WI38 (cell line): ENCODE measurements around the gene SH3TC1.

Experiments
- H3K4me3 ChIP-seq: 2 replicates; pipeline ENCODE4 v1.5.1; 2011; ENCODE audit warnings: low read depth, mild to moderate bottlenecking, control low read depth, low read length
- TF ChIP-seq, protein P1 (sequence below): IDR thresholded peaks from 2 replicates; pipeline ENCODE4 v1.5.1; 2012; ENCODE audit warnings: low read depth, mild to moderate bottlenecking, control low read depth, low read length

The SH3TC1 gene

DNA sequence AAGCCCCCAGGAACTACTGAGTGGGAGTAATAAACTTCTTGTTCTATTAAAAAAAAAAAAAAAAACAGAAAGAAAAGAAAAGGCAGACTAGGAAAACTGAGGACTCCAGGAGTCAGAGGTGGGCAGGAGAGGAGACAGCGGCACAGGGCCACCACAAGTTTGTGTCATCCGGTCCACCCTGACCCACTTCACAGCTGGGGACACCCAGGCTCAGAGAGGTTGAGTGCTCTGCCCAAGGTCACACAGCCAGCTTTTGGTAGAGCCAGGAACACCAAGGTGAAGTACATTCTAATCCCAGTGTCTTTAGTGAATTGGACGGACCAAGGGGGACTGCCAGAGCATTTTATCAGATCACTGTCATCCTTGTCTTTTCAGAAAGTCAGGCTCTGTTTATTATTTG, 24.1 kb upstream of the SH3TC1 start:
- no peak overlapping the region for H3K4me3 ChIP-seq
- TF ChIP-seq, protein P1, sequence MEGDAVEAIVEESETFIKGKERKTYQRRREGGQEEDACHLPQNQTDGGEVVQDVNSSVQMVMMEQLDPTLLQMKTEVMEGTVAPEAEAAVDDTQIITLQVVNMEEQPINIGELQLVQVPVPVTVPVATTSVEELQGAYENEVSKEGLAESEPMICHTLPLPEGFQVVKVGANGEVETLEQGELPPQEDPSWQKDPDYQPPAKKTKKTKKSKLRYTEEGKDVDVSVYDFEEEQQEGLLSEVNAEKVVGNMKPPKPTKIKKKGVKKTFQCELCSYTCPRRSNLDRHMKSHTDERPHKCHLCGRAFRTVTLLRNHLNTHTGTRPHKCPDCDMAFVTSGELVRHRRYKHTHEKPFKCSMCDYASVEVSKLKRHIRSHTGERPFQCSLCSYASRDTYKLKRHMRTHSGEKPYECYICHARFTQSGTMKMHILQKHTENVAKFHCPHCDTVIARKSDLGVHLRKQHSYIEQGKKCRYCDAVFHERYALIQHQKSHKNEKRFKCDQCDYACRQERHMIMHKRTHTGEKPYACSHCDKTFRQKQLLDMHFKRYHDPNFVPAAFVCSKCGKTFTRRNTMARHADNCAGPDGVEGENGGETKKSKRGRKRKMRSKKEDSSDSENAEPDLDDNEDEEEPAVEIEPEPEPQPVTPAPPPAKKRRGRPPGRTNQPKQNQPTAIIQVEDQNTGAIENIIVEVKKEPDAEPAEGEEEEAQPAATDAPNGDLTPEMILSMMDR = no peak

DNA sequence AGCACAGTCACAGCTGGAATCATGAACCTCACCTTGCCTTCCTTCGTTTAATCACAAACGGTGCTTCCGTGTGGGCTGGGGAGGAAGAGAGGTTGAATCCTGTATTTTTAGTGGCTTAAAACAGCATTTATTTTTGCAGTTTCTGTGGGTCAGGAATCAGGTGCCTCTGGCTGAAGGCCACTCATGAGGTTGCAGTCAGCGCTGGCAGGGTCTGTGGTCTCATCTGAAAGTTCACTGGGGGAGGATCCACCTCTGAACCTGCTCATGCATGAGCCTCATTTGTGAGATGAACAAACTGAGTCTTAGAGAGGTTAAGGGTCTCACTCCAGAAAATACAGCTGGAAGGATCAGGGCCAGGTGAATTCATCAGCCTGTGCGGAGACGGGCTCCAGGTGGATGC, 23.4 kb upstream of the SH3TC1 start:
- no peak overlapping the region for H3K4me3 ChIP-seq
- TF ChIP-seq, protein P1 = no peak

DNA sequence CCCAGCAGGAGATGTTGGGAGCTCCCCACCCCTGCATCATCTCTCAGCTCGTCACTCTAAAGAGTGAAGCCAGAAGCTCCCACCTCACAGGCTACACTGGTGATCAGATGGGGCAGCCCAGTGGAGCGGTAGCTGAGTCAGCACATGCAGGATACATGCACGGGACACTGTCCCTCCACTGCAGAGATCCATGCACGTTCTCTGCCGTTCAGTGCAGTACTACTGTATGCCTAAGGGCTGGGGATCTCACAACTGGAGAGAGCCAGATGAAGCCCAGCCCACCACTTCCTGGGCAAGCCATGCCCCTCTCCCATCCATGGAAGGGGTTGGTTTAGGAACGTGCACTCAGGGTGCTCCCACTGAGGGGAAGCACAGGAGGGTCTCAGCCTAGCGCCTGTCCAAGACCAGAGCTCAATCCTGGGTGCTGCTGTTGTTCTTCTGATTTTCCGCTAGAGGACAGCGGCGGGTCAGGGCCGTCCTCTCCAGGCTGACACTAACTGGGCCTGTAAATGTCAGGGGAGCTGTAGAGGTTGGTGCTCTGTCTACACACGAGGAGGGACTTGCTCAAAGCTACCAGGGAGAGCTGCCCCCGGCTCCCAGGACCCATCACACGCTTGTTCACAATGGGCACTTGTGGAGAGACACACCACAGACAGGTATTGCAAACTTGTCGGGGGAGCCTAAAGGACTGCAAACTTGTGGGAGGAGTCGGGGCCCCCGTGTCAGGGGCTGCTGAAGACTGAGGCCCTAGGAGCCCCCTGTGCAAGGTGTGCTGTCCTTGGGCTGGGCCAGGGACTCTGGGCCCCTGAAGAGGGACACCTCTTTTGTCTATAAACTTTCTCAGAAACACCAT, 22.3 kb upstream of the SH3TC1 start:
- no peak overlapping the region for H3K4me3 ChIP-seq
- TF ChIP-seq, protein P1 = peak; percentile 97

DNA sequence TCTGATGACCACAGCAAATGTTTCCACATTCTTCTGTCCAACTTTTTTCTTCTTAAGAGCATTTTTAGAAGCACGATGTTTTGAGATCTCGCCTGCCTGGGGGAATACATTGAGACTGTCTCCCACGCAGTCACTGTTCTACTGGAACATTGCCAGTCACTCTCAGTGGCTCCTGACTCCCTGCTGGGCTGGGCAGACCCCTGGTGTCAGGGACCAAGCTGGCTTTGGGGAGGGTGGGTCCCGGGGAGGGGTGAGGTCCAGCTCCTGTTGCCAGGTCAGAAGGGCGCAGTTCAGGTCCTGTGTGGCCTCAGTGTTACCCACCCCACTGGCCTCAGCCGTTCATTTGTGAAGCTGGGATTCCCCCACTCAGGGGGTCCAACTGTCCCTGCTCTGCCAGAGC, 21.5 kb upstream of the SH3TC1 start:
- H3K4me3 ChIP-seq = no peak overlapping the region
- TF ChIP-seq, protein P1 = no peak

DNA sequence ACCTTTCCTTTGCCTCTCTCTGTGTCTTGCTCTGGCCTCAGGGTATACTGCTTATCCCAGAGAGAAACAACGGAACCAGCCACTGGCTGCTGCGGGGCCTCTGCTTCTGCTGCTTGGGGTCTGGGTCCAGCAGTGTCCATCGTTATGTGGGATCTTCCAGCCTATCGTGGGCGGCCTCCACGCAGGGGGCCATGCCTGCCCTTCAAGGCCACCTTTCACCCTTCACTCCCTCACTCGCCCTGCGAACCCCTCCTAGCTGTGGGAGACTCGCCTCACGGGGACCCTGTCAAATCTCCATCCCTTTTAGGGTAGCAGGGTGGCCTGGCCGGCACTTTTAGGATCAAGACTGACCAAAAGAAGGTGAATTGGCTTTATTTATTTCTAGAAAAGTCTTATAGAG, 21.1 kb upstream of the SH3TC1 start:
- H3K4me3 ChIP-seq = no peak overlapping the region
- TF ChIP-seq, protein P1 = no peak

DNA sequence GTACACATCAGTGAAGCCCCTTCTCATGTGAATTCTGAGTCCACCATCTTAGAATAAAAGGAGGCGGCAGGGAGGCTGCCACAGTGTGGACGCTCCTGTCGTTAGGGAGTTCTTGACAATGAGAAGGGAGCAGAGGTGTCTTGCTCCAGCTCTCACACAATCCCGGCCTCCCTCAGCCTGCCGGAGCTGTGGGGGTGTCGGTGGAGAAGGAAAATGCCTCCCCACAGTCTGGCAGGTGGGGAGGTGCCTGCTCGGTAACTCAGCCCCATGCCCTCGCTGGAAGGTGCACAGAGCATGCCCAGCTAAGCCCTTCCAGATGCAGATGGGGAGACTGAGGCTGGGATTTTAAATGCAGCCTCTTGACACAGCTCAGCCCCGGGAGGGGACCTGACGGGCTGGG, 20.0 kb upstream of the SH3TC1 start:
- TF ChIP-seq, protein P1 = no peak

DNA sequence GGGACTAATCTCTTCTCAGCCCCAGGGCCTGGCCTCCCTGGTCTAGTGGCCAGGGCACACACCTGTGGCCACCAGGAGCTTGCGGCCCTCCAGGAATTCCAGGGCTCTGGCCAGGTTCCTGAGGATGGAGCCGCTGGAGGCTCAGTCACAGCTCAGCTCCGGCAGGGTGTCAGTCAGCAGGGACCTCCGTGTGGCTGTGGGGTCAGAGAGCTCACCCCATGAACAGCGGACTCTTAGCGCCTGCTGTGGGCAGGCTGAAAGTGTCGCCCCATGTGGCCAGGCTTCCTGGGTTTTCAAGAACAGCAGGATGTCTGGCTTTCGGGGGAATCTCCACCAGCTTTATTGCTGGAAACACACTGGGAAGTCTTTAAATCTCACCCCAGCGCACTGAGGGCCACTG, 19.3 kb upstream of the SH3TC1 start:
- TF ChIP-seq, protein P1 = no peak
- H3K4me3 ChIP-seq = no peak overlapping the region

More for the DNA sequence above, 20.0 kb upstream of the SH3TC1 start:
- H3K4me3 ChIP-seq = no peak overlapping the region
